22Rv1 (cell line): ENCODE measurements around the gene TESK2.

Source experiments
- ZFX ChIP-seq: fragments of 450-650 bp; IDR thresholded peaks from 2 replicates; pipeline ENCODE4 v1.6.1; 2017; ENCODE audit warnings: antibody characterized with exemption, borderline replicate concordance
- TF ChIP-seq, protein P1 (sequence below): fragments of 450-650 bp; IDR thresholded peaks from 2 replicates; pipeline ENCODE4 v1.5.1; 2017; ENCODE audit warnings: mild to moderate bottlenecking

DNA sequence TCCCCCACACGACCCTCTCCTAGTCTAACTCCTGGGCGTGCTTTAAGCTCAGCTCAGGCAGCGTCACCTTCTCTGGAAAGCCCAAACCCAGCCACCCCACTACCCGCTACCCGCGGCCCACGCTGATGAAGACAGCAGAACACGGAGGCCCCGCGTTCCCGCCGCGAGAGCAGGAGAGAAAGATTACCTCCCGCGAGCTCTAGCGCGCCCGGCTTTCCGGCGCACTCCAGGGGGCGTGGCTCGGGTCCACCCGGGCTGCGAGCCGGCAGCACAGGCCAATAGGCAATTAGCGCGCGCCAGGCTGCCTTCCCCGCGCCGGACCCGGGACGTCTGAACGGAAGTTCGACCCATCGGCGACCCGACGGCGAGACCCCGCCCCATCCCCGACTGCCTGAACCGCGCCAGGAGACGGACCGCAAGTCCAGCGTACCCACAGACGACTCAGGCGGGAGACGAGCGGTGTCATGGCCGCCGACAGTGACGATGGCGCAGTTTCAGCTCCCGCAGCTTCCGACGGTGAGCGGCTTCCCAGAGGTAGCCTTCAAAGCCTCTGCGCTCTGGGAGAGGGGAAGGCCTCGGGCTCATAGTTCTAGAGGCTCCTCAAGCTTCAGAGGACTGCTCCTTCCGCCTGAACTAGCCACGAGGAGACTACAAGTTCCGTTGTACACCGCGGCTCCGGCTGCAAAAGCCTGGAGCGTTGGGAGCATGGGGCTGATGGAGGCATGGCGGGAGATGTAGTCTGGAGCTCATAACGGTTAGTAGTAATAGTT lies 151.0 kb downstream of the TESK2 start, which contains the start of the genes MUTYH and TOE1:
- TF ChIP-seq, protein P1, sequence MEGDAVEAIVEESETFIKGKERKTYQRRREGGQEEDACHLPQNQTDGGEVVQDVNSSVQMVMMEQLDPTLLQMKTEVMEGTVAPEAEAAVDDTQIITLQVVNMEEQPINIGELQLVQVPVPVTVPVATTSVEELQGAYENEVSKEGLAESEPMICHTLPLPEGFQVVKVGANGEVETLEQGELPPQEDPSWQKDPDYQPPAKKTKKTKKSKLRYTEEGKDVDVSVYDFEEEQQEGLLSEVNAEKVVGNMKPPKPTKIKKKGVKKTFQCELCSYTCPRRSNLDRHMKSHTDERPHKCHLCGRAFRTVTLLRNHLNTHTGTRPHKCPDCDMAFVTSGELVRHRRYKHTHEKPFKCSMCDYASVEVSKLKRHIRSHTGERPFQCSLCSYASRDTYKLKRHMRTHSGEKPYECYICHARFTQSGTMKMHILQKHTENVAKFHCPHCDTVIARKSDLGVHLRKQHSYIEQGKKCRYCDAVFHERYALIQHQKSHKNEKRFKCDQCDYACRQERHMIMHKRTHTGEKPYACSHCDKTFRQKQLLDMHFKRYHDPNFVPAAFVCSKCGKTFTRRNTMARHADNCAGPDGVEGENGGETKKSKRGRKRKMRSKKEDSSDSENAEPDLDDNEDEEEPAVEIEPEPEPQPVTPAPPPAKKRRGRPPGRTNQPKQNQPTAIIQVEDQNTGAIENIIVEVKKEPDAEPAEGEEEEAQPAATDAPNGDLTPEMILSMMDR: no peak
- no peak for TF ChIP-seq ZFX
